A549 (cell line): ENCODE results near the gene VHLL. TPM values are rescaled to one million over a fixed set of nuclear protein-coding genes. Genes with fewer than 3 reads are reported as not detected.

Experiments used
- ATAC-seq, 2 experiments: fragments of 200-7000 bp in 1 of 2; fragments of >200 bp in 1 of 2; cut with Nextera tagmentation in 1 of 2; cut with Tn5 transposase in 1 of 2; 3 replicates each; pipeline versions ENCODE4 v1.8.0 to v1.9.1; 2018 to 2020; ENCODE audit warnings: mild to moderate bottlenecking in 1 of 2, moderate library complexity in 1 of 2
- CTCF ChIA-PET: fragments of 300-600 bp; sonication (Branson Sonifier 250); formaldehyde crosslinking; extraction: SDS; loops from one replicate; lab custom pipeline; 2021; ENCODE audit warnings: antibody characterized with exemption, inconsistent platforms; lab: Yijun Ruan, JAX
- POLR2A ChIA-PET: fragments of 350-600 bp; formaldehyde crosslinking; extraction: SDS; loops from one replicate; lab custom pipeline; 2021; ENCODE audit warnings: antibody characterized with exemption, inconsistent platforms; lab: Yijun Ruan, JAX
- DNase-seq, 2 experiments: peaks; one replicate each; pipeline versions ENCODE4 v3.0.0 to v3.0.0-alpha.2; 2011 to 2016; ENCODE audit warnings: low read depth in 1 of 2, low spot score in 1 of 2
- FAIRE-seq: peaks from 2 replicates; lab custom pipeline; 2011; peaks lifted over from hg19 to GRCh38; lab: Jason Lieb, UNC
- H3K27ac ChIP-seq, 2 experiments: fragments of >200 bp; sonication (Bioruptor Twin); formaldehyde crosslinking; 3 replicates each; pipeline ENCODE4 v1.5.1; 2016 to 2017
- H3K4me1 ChIP-seq: fragments of >200 bp; sonication (Bioruptor Twin); formaldehyde crosslinking; 3 replicates; pipeline ENCODE4 v1.6.1; 2016
- H3K4me2 ChIP-seq: fragments of >200 bp; sonication (Bioruptor Twin); formaldehyde crosslinking; 3 replicates; pipeline ENCODE4 v1.6.1; 2016
- H3K4me3 ChIP-seq: fragments of >200 bp; sonication (Bioruptor Twin); formaldehyde crosslinking; 3 replicates; pipeline ENCODE4 v1.5.1; 2016
- H3K9me3 ChIP-seq: fragments of >200 bp; sonication (Bioruptor Twin); formaldehyde crosslinking; 3 replicates; pipeline ENCODE4 v1.6.1; 2016
- BHLHE40 ChIP-seq: IDR thresholded peaks from 2 replicates; pipeline ENCODE4 v1.6.1; 2012; ENCODE audit warnings: low read depth, low read length, inconsistent platforms
- CBX2 ChIP-seq: fragments of 200-600 bp; sonication (generic); IDR thresholded peaks from 2 replicates; pipeline ENCODE4 v1.6.1; 2016; ENCODE audit warnings: low read depth, mild to moderate bottlenecking, borderline replicate concordance
- CEBPB ChIP-seq, 2 experiments: fragments of >200 bp in 1 of 2; sonication (Bioruptor Twin) in 1 of 2; formaldehyde crosslinking in 1 of 2; IDR thresholded peaks; 2 replicates each; pipeline ENCODE4 v1.6.1; 2012 to 2016
- CHD2 ChIP-seq: fragments of 150-350 bp; IDR thresholded peaks from 2 replicates; pipeline ENCODE4 v1.6.1; 2014; ENCODE audit warnings: low read length; ENCODE audit not compliant: partially characterized antibody
- CTCF ChIP-seq: fragments of >200 bp; sonication (Bioruptor Twin); formaldehyde crosslinking; IDR thresholded peaks from 3 replicates; pipeline ENCODE4 v1.5.1; 2016
- EHMT2 ChIP-seq: fragments of 200-600 bp; sonication (generic); IDR thresholded peaks from 2 replicates; pipeline ENCODE4 v1.6.1; 2016; ENCODE audit warnings: antibody characterized with exemption, low read depth, mild to moderate bottlenecking, moderate library complexity
- ESRRA ChIP-seq: fragments of 150-350 bp; IDR thresholded peaks from 2 replicates; pipeline ENCODE4 v1.6.1; 2014; ENCODE audit warnings: mild to moderate bottlenecking, low read length, borderline replicate concordance
- FOSB ChIP-seq: fragments of 250-450 bp; sonication (Bioruptor Pico); IDR thresholded peaks from 2 replicates; pipeline ENCODE4 v1.5.0; 2020; ENCODE audit warnings: mild to moderate bottlenecking, moderate library complexity
- FOSL2 ChIP-seq, 2 experiments: fragments of 450-650 bp in 1 of 2; fragments of >200 bp in 1 of 2; sonication (Bioruptor Twin) in 1 of 2; formaldehyde crosslinking; IDR thresholded peaks; 2 replicates each; pipeline versions ENCODE4 v1.5.0 to v1.6.1; 2016 to 2020; ENCODE audit warnings: mild to moderate bottlenecking in 1 of 2, moderate library complexity in 1 of 2
- GATA3 ChIP-seq: IDR thresholded peaks from 2 replicates; pipeline ENCODE4 v1.6.1; 2012; ENCODE audit warnings: borderline replicate concordance
- HES2 ChIP-seq: fragments of >200 bp; sonication (Bioruptor Twin); formaldehyde crosslinking; IDR thresholded peaks from 2 replicates; pipeline ENCODE4 v1.6.1; 2016
- HEYL ChIP-seq: fragments of 250-450 bp; sonication (Bioruptor Pico); IDR thresholded peaks from 2 replicates; pipeline ENCODE4 v1.8.0; 2021; ENCODE audit warnings: mild to moderate bottlenecking, moderate library complexity
- HMGXB4 ChIP-seq: fragments of 250-450 bp; sonication (Bioruptor Pico); IDR thresholded peaks from 2 replicates; pipeline ENCODE4 v1.5.0; 2021; ENCODE audit warnings: mild to moderate bottlenecking, moderate library complexity, borderline replicate concordance
- HOXA7 ChIP-seq: fragments of 250-450 bp; sonication (Bioruptor Pico); IDR thresholded peaks from 2 replicates; pipeline ENCODE4 v1.5.0; 2020; ENCODE audit warnings: mild to moderate bottlenecking, moderate library complexity
- HOXB13 ChIP-seq: fragments of 250-450 bp; sonication (Bioruptor Pico); IDR thresholded peaks from 2 replicates; pipeline ENCODE4 v1.5.0; 2020; ENCODE audit warnings: low read depth, mild to moderate bottlenecking, moderate library complexity
- HOXB5 ChIP-seq: fragments of 250-450 bp; sonication (Bioruptor Pico); IDR thresholded peaks from 2 replicates; pipeline ENCODE4 v1.5.0; 2020; ENCODE audit warnings: mild to moderate bottlenecking, moderate library complexity
- KDM5A ChIP-seq: fragments of 200-600 bp; sonication (generic); IDR thresholded peaks from 2 replicates; pipeline ENCODE4 v1.6.1; 2016; ENCODE audit warnings: antibody characterized with exemption, mild to moderate bottlenecking
- MAFK ChIP-seq: fragments of 450-650 bp; IDR thresholded peaks from 2 replicates; pipeline ENCODE4 v1.6.1; 2014; ENCODE audit not compliant: partially characterized antibody
- MYC ChIP-seq: IDR thresholded peaks from 2 replicates; pipeline ENCODE4 v1.6.1; 2012; ENCODE audit warnings: mild to moderate bottlenecking, inconsistent platforms, low read length, improper control_type of control experiment, borderline replicate concordance
- NFE2L2 ChIP-seq: fragments of 150-350 bp; conservative IDR thresholded peaks from 2 replicates; pipeline ENCODE4 v1.6.1; 2014; ENCODE audit warnings: low read length
- POLR2A ChIP-seq: IDR thresholded peaks from 2 replicates; pipeline ENCODE4 v1.6.1; 2012; ENCODE audit warnings: mild to moderate bottlenecking, low read length
- RARB ChIP-seq: fragments of 250-450 bp; sonication (Bioruptor Pico); IDR thresholded peaks from 2 replicates; pipeline ENCODE4 v1.8.0; 2021; ENCODE audit warnings: mild to moderate bottlenecking, moderate library complexity
- RCOR1 ChIP-seq: fragments of 150-350 bp; IDR thresholded peaks from 2 replicates; pipeline ENCODE4 v1.6.1; 2014; ENCODE audit warnings: antibody characterized with exemption, low read length, low read depth
- RFX5 ChIP-seq: fragments of 450-650 bp; IDR thresholded peaks from 2 replicates; pipeline ENCODE4 v1.7.1; 2014; ENCODE audit warnings: antibody characterized with exemption, mild to moderate bottlenecking, moderate library complexity
- SMC3 ChIP-seq: fragments of >200 bp; sonication (Bioruptor Twin); formaldehyde crosslinking; IDR thresholded peaks from 3 replicates; pipeline ENCODE4 v1.6.1; 2018; ENCODE audit warnings: inconsistent platforms
- TP53 ChIP-seq: fragments of 250-450 bp; sonication (Bioruptor Pico); IDR thresholded peaks from 2 replicates; pipeline ENCODE4 v1.5.0; 2021; ENCODE audit warnings: mild to moderate bottlenecking, moderate library complexity
- USF2 ChIP-seq: fragments of 450-650 bp; IDR thresholded peaks from 2 replicates; pipeline ENCODE4 v1.6.1; 2014; ENCODE audit warnings: antibody characterized with exemption
- ZC3H11A ChIP-seq: fragments of 450-650 bp; IDR thresholded peaks from 2 replicates; pipeline ENCODE4 v1.6.1; 2014; ENCODE audit warnings: antibody characterized with exemption, mild to moderate bottlenecking
- ZFP36 ChIP-seq: fragments of 450-650 bp; IDR thresholded peaks from 2 replicates; pipeline ENCODE4 v1.6.1; 2014; ENCODE audit warnings: borderline replicate concordance; ENCODE audit not compliant: partially characterized antibody
- WGBS: methylation state at CpG from one replicate; pipeline ENCODE4 v1.1.6; 2017; ENCODE audit errors: missing lambda C conversion rate; 5-methylcytosine and 5-hydroxymethylcytosine counted together
- polyA plus RNA-seq, 4 experiments: library from polyadenylated mRNA; depleted of rRNA in 3 of 4; stranded (reverse); fragments of >200 nt; fragmentation: RNase III in 1 of 4; extraction: RNeasy Plus Mini Kit Qiagen cat#74134 plus additional on column Dnase treatment in 1 of 4; gene quantifications; 2 replicates in 3 of 4; 3 replicates in 1 of 4; pipeline ENCODE4 v1.2.3, GENCODE V29; 2011 to 2017
- TF ChIP-seq, protein P1 (sequence below): fragments of 250-450 bp; sonication (Bioruptor Pico); IDR thresholded peaks from 2 replicates; pipeline ENCODE4 v1.5.0; 2020; ENCODE audit warnings: low read depth, mild to moderate bottlenecking, moderate library complexity
- TF ChIP-seq, protein P2 (sequence below): fragments of 150-350 bp; IDR thresholded peaks from 2 replicates; pipeline ENCODE4 v1.6.1; 2014; ENCODE audit warnings: low read depth, mild to moderate bottlenecking, low read length

VHLL gene
- polyA plus RNA-seq, 2 of the 4 experiments (the other 2 are of a cell fraction): not detected

DNA sequence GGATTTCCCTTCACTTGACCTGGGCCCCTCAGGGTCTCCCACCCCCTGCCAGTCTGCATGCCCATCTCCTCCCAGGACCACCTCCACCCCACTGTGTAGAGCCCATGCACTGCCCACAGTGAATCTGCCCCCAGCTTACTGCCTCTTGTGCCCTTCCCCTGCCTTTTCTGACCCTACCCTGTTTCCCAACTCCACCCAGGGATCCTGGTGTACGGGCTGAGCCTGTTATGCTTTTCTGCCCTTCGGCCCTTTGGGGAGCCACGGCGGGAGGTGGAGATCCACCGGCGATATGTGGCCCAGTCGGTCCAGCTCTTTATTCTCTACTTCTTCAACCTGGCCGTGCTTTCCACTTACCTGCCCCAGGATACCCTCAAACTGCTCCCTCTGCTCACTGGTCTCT, 13.0 kb downstream of the VHLL start:
- WGBS: 93% methylated on average over 8 of the region's 8 CpGs
- ATAC-seq (no peak), FAIRE-seq (no peak), DNase-seq (no peak)
- ChIA-PET CTCF (interaction anchor here (1.3 to 1.4 kb wide), 2 partner anchors 49 to 100 kb away, joined by 3 to 4 read pairs; no protein-coding TSS in a partner anchor), POLR2A (interaction anchor here (0.6 kb wide), 1 partner anchor 215 kb away, joined by 3 read pairs; no protein-coding TSS in a partner anchor)
- Histone ChIP-seq H3K9me3 (no peaks in the 10 kb centered on the region), H3K4me1 (peaks cover 16% of the 10 kb centered on the region), H3K27ac (no peak overlapping the region), H3K4me3 (no peak overlapping the region), H3K4me2 (no peak overlapping the region)
- TF ChIP-seq HOXA7 (CRISPR knock-in tag) (no peak), KDM5A (no peak), CTCF (no peak)

DNA sequence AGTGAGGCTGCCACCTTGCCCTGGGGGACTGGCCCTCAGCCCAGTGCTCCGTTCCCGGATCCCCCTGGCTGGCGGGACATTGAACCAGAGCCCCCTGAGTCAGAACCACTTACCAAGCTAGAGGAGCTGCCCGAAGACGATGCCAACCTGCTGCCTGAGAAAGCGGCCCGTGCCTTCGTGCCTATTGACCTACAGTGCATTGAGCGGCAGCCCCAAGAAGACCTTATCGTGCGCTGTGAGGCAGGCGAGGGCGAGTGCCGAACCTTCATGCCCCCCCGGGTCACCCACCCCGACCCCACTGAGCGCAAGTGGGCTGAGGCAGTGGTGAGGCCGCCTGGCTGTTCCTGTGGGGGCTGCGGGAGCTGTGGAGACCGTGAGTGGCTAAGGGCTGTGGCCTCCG, 13.7 kb downstream of the VHLL start:
- FAIRE-seq: no peak
- H3K4me3 ChIP-seq: no peak overlapping the region
- CTCF ChIA-PET: interaction anchor here (0.6 to 2.6 kb wide), 5 partner anchors 8 to 140 kb away, joined by 3 to 9 read pairs (median 3); no protein-coding TSS in a partner anchor

GRCh38 chr1:156284757-156285156, 14.3 kb downstream of the VHLL start:
- no peak for FAIRE-seq
- POLR2A ChIA-PET: no interaction called here
- no peaks in the 10 kb centered on the region for H3K9me3 ChIP-seq
- TF ChIP-seq RCOR1 (no peak), CBX2 (no peak), FOSL2 (IDR thresholded peaks at IDR 0.05) (no peak), FOSL2 (CRISPR knock-in tag; IDR thresholded peaks at IDR 0.05) (no peak), MAFK (no peak), BHLHE40 (no peak), RARB (no peak), SMC3 (no peak), ESRRA (no peak), HMGXB4 (CRISPR knock-in tag) (no peak), TP53 (no peak), RFX5 (no peak), POLR2A (no peak), ZC3H11A (no peak)
- TF ChIP-seq, protein P1, sequence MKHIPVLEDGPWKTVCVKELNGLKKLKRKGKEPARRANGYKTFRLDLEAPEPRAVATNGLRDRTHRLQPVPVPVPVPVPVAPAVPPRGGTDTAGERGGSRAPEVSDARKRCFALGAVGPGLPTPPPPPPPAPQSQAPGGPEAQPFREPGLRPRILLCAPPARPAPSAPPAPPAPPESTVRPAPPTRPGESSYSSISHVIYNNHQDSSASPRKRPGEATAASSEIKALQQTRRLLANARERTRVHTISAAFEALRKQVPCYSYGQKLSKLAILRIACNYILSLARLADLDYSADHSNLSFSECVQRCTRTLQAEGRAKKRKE: no peak
- TF ChIP-seq, all 56 proteins: peak for 0
- ATAC-seq (no peak), DNase-seq (no peak)
- Histone ChIP-seq H3K4me1 (peaks cover 21% of the 10 kb centered on the region), H3K27ac (no peak overlapping the region), H3K4me2 (no peak overlapping the region), H3K4me3 (no peak overlapping the region)
- 83% methylated on average over 4 of the region's 4 CpGs for WGBS
- CTCF ChIA-PET: interaction anchor here (0.9 to 2.6 kb wide), 6 partner anchors 9 to 194 kb away, joined by 3 to 9 read pairs (median 4); no protein-coding TSS in a partner anchor

More for the DNA sequence above, 13.7 kb downstream of the VHLL start:
- TF ChIP-seq HES2 (no peak), USF2 (no peak), RCOR1 (no peak), ESRRA (no peak), CHD2 (no peak), NFE2L2 (no peak), HOXB13 (no peak), HOXB5 (CRISPR knock-in tag) (no peak), HEYL (CRISPR knock-in tag) (no peak), ZFP36 (no peak), MYC (no peak), CEBPB (IDR thresholded peaks at IDR 0.05) (no peak), FOSB (no peak), GATA3 (no peak), EHMT2 (no peak)
- TF ChIP-seq, protein P2, sequence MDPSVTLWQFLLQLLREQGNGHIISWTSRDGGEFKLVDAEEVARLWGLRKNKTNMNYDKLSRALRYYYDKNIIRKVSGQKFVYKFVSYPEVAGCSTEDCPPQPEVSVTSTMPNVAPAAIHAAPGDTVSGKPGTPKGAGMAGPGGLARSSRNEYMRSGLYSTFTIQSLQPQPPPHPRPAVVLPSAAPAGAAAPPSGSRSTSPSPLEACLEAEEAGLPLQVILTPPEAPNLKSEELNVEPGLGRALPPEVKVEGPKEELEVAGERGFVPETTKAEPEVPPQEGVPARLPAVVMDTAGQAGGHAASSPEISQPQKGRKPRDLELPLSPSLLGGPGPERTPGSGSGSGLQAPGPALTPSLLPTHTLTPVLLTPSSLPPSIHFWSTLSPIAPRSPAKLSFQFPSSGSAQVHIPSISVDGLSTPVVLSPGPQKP: no peak
- TF ChIP-seq, all 56 proteins: peak for 0
- Histone ChIP-seq H3K4me2 (no peak overlapping the region), H3K27ac (no peak overlapping the region), H3K9me3 (no peaks in the 10 kb centered on the region), H3K4me1 (peaks cover 21% of the 10 kb centered on the region)
- DNase-seq (no peak), ATAC-seq (no peak)
- WGBS: 94% methylated on average over 11 of the region's 21 CpGs
- POLR2A ChIA-PET: no interaction called here
